HCT116 (cell line): ENCODE results near the gene RASSF5. TPM values are rescaled to one million over a fixed set of nuclear protein-coding genes. Genes with fewer than 3 reads are reported as not detected.

Experiments
- ATAC-seq: fragments of 200-7000 bp; cut with Tn5 transposase; 2 replicates; pipeline ENCODE4 v1.9.1; 2020; ENCODE audit warnings: mild to moderate bottlenecking, moderate library complexity
- BruUV-seq: library from RNA; stranded (reverse); fragments of 400-500 nt; replicated peaks from 2 replicates; lab custom pipeline; 2021; lab: Mats Ljungman, UMichigan
- CTCF ChIA-PET: fragments of 300-600 bp; sonication (Branson Sonifier 250); formaldehyde crosslinking; loops from one replicate; lab custom pipeline; 2021; ENCODE audit warnings: antibody characterized with exemption; lab: Charles Lee
- POLR2A ChIA-PET: fragments of 300-600, 350-600 bp; sonication (Branson Sonifier 250); formaldehyde crosslinking; loops from one replicate; lab custom pipeline; 2021; ENCODE audit warnings: antibody characterized with exemption; lab: Charles Lee
- RAD21 ChIA-PET, 2 experiments: fragments of 300-600 bp; sonication (Branson Sonifier 250); formaldehyde crosslinking; loops; one replicate each; lab custom pipeline; 2023; ENCODE audit warnings: low total read pairs in 2 of 2; ENCODE audit not compliant: uncharacterized antibody in 2 of 2, unreplicated experiment in 2 of 2, low non-redundant PET in 1 of 2; lab: Charles Lee
- DNase-seq: peaks from one replicate; pipeline ENCODE4 v3.0.0-alpha.2; 2010; ENCODE audit warnings: low read depth, low spot score
- H2AFZ ChIP-seq: fragments of 200-600 bp; shearing (Covaris generic), sonication (generic); 2 replicates; pipeline ENCODE4 v1.6.1; 2017; ENCODE audit warnings: low read depth, mixed run types, mixed read lengths, antibody characterized with exemption, low read length; ENCODE audit not compliant: poor library complexity, severe bottlenecking
- H3K27ac ChIP-seq: 2 replicates; pipeline ENCODE4 v1.5.1; 2012; ENCODE audit warnings: low read depth, low read length
- H3K27me3 ChIP-seq: fragments of 200-600 bp; sonication (generic); 2 replicates; pipeline ENCODE4 v1.6.1; 2016; ENCODE audit warnings: mixed run types, low read length, mixed read lengths; ENCODE audit not compliant: insufficient read depth
- H3K36me3 ChIP-seq, 2 experiments: fragments of 200-500 bp in 1 of 2; fragments of 200-600 bp in 1 of 2; sonication (Bioruptor generic) in 1 of 2; sonication (generic) in 1 of 2; 2 replicates each; pipeline versions ENCODE4 v1.5.1 to v1.6.1; 2014 to 2016; ENCODE audit warnings: low read length in 2 of 2, inconsistent platforms in 1 of 2, mixed read lengths in 1 of 2, mixed run types in 1 of 2; ENCODE audit not compliant: insufficient read depth in 2 of 2, control insufficient read depth in 1 of 2
- H3K4me1 ChIP-seq, 2 experiments: fragments of 200-600 bp in 1 of 2; sonication (generic) in 1 of 2; 2 replicates each; pipeline versions ENCODE4 v1.5.1 to v1.6.1; 2012 to 2017; ENCODE audit warnings: low read length in 2 of 2, inconsistent platforms in 1 of 2, mild to moderate bottlenecking in 1 of 2, mixed read lengths in 1 of 2, mixed run types in 1 of 2, moderate library complexity in 1 of 2; ENCODE audit not compliant: insufficient read depth in 2 of 2, control insufficient read depth in 1 of 2
- H3K4me2 ChIP-seq: fragments of 200-600 bp; sonication (generic); 2 replicates; pipeline ENCODE4 v1.6.1; 2017; ENCODE audit warnings: mixed run types, low read length, mixed read lengths
- H3K4me3 ChIP-seq, 2 experiments: fragments of 200-600 bp in 1 of 2; sonication (generic) in 1 of 2; replicated peaks in 1 of 2; 2 replicates each; pipeline ENCODE4 v1.5.1; 2011 to 2016; ENCODE audit warnings: low read length in 2 of 2, control low read depth in 1 of 2, low read depth in 1 of 2, mild to moderate bottlenecking in 1 of 2, mixed read lengths in 1 of 2, mixed run types in 1 of 2
- H3K79me2 ChIP-seq: fragments of 200-600 bp; sonication (generic); 2 replicates; pipeline ENCODE4 v1.6.1; 2017; ENCODE audit warnings: mild to moderate bottlenecking, mixed run types, low read length, moderate library complexity, mixed read lengths; ENCODE audit not compliant: insufficient read depth
- H3K9ac ChIP-seq: fragments of 200-600 bp; sonication (generic); 2 replicates; pipeline ENCODE4 v1.6.1; 2016; ENCODE audit warnings: low read length, mixed read lengths
- H3K9me2 ChIP-seq: fragments of 200-600 bp; sonication (generic), shearing (Covaris generic); 2 replicates; pipeline ENCODE4 v1.6.1; 2017; ENCODE audit warnings: mixed run types, mild to moderate bottlenecking, moderate library complexity; ENCODE audit not compliant: insufficient read depth
- H3K9me3 ChIP-seq, 2 experiments: fragments of 200-500 bp in 1 of 2; fragments of 200-600 bp in 1 of 2; sonication (Bioruptor generic) in 1 of 2; sonication (generic) in 1 of 2; 2 replicates each; pipeline ENCODE4 v1.6.1; 2014 to 2017; ENCODE audit warnings: low read length in 2 of 2, mixed read lengths in 2 of 2, inconsistent platforms in 1 of 2, low read depth in 1 of 2, mild to moderate bottlenecking in 1 of 2, mixed run types in 1 of 2, moderate library complexity in 1 of 2; ENCODE audit not compliant: control insufficient read depth in 1 of 2, insufficient read depth in 1 of 2
- H4K20me1 ChIP-seq: fragments of 200-600 bp; sonication (generic), shearing (Covaris generic); 2 replicates; pipeline ENCODE4 v1.6.1; 2017; ENCODE audit warnings: mixed run types, mild to moderate bottlenecking, moderate library complexity; ENCODE audit not compliant: insufficient read depth
- CBX3 ChIP-seq: IDR thresholded peaks from 2 replicates; pipeline ENCODE4 v1.6.1; 2012; ENCODE audit warnings: low read depth
- EGR1 ChIP-seq: IDR thresholded peaks from 2 replicates; pipeline ENCODE4 v1.6.1; 2012; ENCODE audit warnings: low read depth
- ELF1 ChIP-seq: IDR thresholded peaks from 2 replicates; pipeline ENCODE4 v1.6.1; 2012; ENCODE audit warnings: low read depth, borderline replicate concordance
- EZH2 ChIP-seq: fragments of 200-600 bp; sonication (generic); IDR thresholded peaks from 2 replicates; pipeline ENCODE4 v1.6.1; 2017; ENCODE audit warnings: antibody characterized with exemption, mixed run types
- EZH2phosphoT487 ChIP-seq: fragments of 200-600 bp; IDR thresholded peaks from 2 replicates; pipeline ENCODE4 v1.6.1; 2018; ENCODE audit warnings: antibody characterized with exemption, borderline replicate concordance
- FOSL1 ChIP-seq: IDR thresholded peaks from 2 replicates; pipeline ENCODE4 v1.6.1; 2012; ENCODE audit warnings: low read depth
- MAX ChIP-seq: IDR thresholded peaks from 2 replicates; pipeline ENCODE4 v1.6.1; 2012
- POLR2A ChIP-seq: IDR thresholded peaks from 2 replicates; pipeline ENCODE4 v1.7.0; 2011; ENCODE audit warnings: borderline replicate concordance; ENCODE audit not compliant: insufficient read depth, insufficient read length; ENCODE audit errors: extremely low read depth
- POLR2AphosphoS5 ChIP-seq: IDR thresholded peaks from 2 replicates; pipeline ENCODE4 v1.6.1; 2011; ENCODE audit warnings: mild to moderate bottlenecking, low read depth, low read length, moderate library complexity
- RAD21 ChIP-seq: IDR thresholded peaks from 2 replicates; pipeline ENCODE4 v1.6.1; 2012; ENCODE audit warnings: low read depth, mild to moderate bottlenecking
- SIN3A ChIP-seq: IDR thresholded peaks from 2 replicates; pipeline ENCODE4 v1.6.1; 2012; ENCODE audit warnings: low read depth
- SP1 ChIP-seq: IDR thresholded peaks from 2 replicates; pipeline ENCODE4 v1.6.1; 2012; ENCODE audit warnings: low read depth
- ZFX ChIP-seq: fragments of 450-650 bp; IDR thresholded peaks from 2 replicates; pipeline ENCODE4 v1.6.1; 2017
- intact Hi-C: fragments of 100-400 bp; cut with micrococcal nuclease; formaldehyde crosslinking; loops from 2 replicates; pipeline ENCODE4 v1.10.0; 2022
- total RNA-seq: library from RNA; stranded (reverse); gene quantifications from one replicate; pipeline ENCODE4 v1.2.1, GENCODE V29; 2021; ENCODE audit not compliant: unreplicated experiment

Gene RASSF5
- total RNA-seq, 1 experiment from 2014 or later = 5.4 TPM

DNA sequence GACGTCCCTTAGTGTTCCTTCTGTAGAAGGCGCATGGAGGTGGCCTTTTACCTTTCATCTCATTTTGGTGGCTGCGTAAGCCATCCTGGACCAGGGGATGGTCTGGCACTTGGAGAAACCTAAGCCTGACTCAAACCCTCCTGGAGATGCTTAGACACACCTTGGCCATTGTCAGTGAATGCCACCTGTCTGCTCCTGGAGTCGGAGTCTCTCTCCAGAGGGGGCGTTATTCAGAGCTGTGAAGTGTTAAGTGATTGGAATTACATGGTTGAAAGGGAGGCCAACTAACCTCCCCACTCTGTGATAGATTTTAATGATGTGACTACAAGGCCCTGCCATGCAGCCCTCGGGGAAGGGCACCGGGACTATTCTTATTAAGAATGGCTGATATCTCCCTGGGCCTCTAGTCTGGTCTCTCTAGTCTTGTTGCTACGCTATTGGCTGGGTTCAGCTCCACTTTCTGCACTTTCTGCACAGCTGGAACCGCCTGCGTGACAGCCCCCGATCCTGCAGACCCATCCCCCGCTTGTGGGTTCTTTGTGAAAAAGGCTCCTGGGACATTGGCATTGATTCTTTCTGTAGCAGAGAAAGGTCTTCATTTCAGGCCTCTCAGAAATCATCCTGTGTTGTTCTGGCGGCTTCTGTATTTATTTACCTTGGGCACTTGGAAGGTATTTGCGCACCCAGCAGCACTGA, 4.2 kb downstream of the RASSF5 start:
- no peaks in the 10 kb centered on the region for H3K36me3 ChIP-seq
- peaks cover 24 to 76% of the 10 kb centered on the region in 2 experiments for H3K4me1 ChIP-seq
- BruUV-seq = no TSS peak
- no peaks in the 10 kb centered on the region for H4K20me1 ChIP-seq
- H3K9me2 ChIP-seq = no peaks in the 10 kb centered on the region
- no peak overlapping the region for H3K9ac ChIP-seq
- no peak overlapping the region for H2AFZ ChIP-seq
- H3K9me3 ChIP-seq = no peaks in the 10 kb centered on the region
- H3K27me3 ChIP-seq = no peaks in the 10 kb centered on the region
- DNase-seq (no peak), ATAC-seq (no peak)
- 0 out of 2 replicates have a peak overlapping the region, but pooled peaks have one; percentile 5 for H3K4me2 ChIP-seq
- H3K79me2 ChIP-seq = no peaks in the 10 kb centered on the region
- TF ChIP-seq CBX3 (no peak), POLR2A (no peak), ZFX (no peak), EZH2phosphoT487 (no peak), MAX (no peak), EGR1 (no peak), FOSL1 (no peak), SIN3A (no peak), ELF1 (no peak), POLR2AphosphoS5 (no peak), RAD21 (no peak), SP1 (no peak), EZH2 (no peak)
- RAD21 ChIA-PET = no interaction called here
- no peak overlapping the region for H3K4me3 ChIP-seq
- no peak overlapping the region for H3K27ac ChIP-seq
- intact Hi-C loops = no loop called here
- POLR2A ChIA-PET = no interaction called here
- CTCF ChIA-PET = no interaction called here
